Measurements from ENCODE around the gene TNFRSF8.
"Not testable (repeated sequence)": the region's sequence is repeated elsewhere in the genome, so short reads cannot be mapped to it uniquely, and the experiment has no call there.

The TNFRSF8 gene

DNA sequence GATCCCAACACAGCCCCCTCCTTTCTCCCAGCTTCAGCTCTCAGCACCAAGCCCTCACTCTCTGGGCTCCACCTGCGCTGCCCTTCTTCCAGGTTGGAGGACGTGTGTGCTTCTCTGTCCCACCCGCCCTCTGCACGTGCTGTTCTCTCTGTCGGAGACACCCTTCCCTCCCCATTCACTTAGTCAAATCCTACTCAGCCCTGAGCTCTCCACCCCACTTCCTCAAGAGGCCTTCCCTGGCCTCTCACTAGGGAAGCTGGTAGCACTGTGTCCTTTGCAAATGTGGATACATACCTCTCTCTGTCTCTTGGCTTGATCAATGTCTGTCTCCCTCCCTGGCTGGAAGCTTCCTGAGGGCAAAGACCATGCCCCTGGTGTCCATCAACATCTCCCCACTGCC is 43.0 kb downstream of the TNFRSF8 start:
- TF ChIP-seq, protein P1, sequence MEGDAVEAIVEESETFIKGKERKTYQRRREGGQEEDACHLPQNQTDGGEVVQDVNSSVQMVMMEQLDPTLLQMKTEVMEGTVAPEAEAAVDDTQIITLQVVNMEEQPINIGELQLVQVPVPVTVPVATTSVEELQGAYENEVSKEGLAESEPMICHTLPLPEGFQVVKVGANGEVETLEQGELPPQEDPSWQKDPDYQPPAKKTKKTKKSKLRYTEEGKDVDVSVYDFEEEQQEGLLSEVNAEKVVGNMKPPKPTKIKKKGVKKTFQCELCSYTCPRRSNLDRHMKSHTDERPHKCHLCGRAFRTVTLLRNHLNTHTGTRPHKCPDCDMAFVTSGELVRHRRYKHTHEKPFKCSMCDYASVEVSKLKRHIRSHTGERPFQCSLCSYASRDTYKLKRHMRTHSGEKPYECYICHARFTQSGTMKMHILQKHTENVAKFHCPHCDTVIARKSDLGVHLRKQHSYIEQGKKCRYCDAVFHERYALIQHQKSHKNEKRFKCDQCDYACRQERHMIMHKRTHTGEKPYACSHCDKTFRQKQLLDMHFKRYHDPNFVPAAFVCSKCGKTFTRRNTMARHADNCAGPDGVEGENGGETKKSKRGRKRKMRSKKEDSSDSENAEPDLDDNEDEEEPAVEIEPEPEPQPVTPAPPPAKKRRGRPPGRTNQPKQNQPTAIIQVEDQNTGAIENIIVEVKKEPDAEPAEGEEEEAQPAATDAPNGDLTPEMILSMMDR (conservative IDR thresholded peaks at IDR 0.05; ENCODE audit: low read depth): no peak
- H3K27ac ChIP-seq: no peak overlapping the region
- POLR2A ChIA-PET (ENCODE audit: low non-redundant PET): no interaction called here
- no peak for DNase-seq (ENCODE audit: low spot score)
- CTCF ChIA-PET: interaction anchor here (0.7 kb wide), 1 partner anchor 142 kb away, joined by 4 read pairs; no protein-coding TSS in a partner anchor

DNA sequence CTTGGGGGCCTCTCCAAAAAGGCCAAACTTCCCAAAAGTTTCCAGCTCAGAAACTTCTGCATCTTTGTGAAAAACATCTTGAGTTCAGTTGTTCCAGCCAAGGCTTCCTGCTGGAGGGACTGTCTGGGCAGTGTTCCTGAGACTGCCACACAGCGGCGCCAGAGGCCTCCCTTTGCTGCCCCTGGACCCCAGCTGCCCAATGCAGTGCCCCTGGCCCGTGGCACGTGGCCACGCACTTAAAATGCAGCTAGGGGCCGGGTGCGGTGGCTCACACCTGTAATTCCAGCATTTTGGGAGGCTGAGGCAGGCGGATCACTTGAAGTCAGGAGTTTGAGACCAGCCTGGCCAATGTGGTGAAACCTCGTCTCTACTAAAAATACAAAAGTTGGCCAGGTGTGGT is 43.8 kb downstream of the TNFRSF8 start:
- POLR2A ChIA-PET (ENCODE audit: low non-redundant PET); H3K27ac ChIP-seq; CTCF ChIA-PET; DNase-seq (ENCODE audit: low spot score): not testable (repeated sequence)

DNA sequence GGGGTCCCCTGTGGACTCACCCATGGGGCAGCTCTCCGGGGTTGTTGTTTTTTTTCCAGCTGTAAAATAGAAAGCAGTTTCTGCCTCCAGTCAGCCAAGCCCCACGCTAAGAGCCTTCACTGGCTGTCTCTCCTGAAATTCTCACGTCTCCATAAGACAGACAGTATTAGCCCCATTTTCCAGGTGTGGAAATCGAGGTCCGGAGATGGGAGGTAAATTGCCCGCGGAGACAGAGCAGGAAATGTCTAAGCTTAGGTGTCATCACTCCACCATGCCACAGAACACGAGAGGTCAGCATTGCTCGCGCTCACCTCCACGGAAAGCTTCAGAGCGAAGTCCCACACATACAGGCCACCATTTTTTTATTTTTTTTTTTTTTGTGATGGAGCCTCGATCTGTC is 44.6 kb downstream of the TNFRSF8 start:
- POLR2A ChIA-PET (ENCODE audit: low non-redundant PET): no interaction called here
- TF ChIP-seq, protein P1 (conservative IDR thresholded peaks at IDR 0.05; ENCODE audit: low read depth): no peak
- no peak overlapping the region for H3K27ac ChIP-seq
- DNase-seq (ENCODE audit: low spot score): no peak
- CTCF ChIA-PET: interaction anchor here (0.6 to 1.4 kb wide), 2 partner anchors 17 to 87 kb away, joined by 3 to 5 read pairs; no protein-coding TSS in a partner anchor

DNA sequence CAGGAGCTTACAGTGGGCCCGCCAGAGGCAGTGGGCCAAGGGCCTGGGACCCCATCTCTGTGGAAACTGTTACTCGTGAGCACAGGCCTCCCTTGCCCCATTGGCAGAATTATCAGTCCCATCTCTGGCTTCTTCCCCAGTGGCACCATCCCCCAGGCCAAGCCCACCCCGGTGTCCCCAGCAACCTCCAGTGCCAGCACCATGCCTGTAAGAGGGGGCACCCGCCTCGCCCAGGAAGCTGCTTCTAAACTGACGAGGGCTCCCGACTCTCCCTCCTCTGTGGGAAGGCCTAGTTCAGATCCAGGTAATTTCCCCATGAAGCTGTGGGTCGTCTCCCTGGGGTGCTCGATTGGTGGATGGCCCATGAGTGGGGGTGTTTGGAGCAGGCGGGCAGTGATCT is 46.8 kb downstream of the TNFRSF8 start:
- TF ChIP-seq, protein P1 (conservative IDR thresholded peaks at IDR 0.05; ENCODE audit: low read depth): no peak
- CTCF ChIA-PET: no interaction called here
- POLR2A ChIA-PET (ENCODE audit: low non-redundant PET): no interaction called here

DNA sequence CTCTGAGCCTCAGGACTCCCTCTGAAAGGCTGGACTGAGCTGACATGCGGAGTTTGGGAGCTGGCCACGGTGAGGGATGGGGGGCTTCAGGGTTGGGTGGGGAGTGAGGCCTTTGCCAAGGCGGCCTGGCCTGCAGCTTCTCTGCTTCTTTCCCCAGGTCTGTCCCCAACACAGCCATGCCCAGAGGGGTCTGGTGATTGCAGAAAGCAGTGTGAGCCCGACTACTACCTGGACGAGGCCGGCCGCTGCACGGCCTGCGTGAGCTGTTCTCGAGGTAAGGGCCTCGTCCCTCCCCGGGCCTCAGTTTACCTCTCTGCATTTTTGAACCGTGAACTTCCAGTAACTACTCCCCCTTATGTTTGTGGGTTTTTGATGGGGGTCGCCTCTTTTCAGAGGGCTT is 48.6 kb downstream of the TNFRSF8 start:
- DNase-seq (ENCODE audit: low spot score): no peak
- ChIA-PET POLR2A (ENCODE audit: low non-redundant PET) (interaction anchor here (0.6 kb wide), 1 partner anchor 58 kb away, joined by 3 read pairs; no protein-coding TSS in a partner anchor), CTCF (interaction anchor here (0.5 to 1.4 kb wide), 2 partner anchors 13 to 180 kb away, joined by 3 to 5 read pairs; no protein-coding TSS in a partner anchor)
- TF ChIP-seq, protein P1 (conservative IDR thresholded peaks at IDR 0.05; ENCODE audit: low read depth): no peak
- H3K27ac ChIP-seq: no peak overlapping the region

More for the DNA sequence above, 46.8 kb downstream of the TNFRSF8 start:
- DNase-seq (ENCODE audit: low spot score): no peak
- no peak overlapping the region for H3K27ac ChIP-seq

DNA sequence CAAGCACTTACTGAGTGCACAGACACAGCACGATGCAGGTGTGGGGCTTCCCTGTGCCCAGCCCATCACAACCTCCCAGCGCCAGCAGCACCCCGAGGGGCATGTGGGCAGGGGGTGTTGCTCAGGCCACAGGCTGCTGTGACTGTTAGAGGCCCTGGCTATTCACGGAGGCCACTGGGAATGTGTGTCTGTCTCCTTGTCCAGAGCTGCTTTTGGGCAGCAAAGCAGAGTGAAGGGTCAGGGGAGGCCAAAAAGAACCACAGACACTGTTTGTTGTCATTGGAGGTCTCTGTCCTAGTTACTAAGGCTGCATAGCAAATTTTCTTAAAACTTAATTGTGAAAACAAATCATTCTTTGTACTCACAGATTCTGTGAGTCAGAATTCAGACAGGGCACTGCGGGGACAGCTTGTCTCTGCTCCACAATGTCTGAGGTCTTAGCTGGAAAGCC is 49.6 kb downstream of the TNFRSF8 start:
- no peak for DNase-seq (ENCODE audit: low spot score)
- ChIA-PET POLR2A (ENCODE audit: low non-redundant PET) (no interaction called here), CTCF (interaction anchor here (0.6 kb wide), 1 partner anchor 197 kb away, joined by 5 read pairs; no protein-coding TSS in a partner anchor)
- no peak overlapping the region for H3K27ac ChIP-seq
- TF ChIP-seq, protein P1 (conservative IDR thresholded peaks at IDR 0.05; ENCODE audit: low read depth): no peak

DNA sequence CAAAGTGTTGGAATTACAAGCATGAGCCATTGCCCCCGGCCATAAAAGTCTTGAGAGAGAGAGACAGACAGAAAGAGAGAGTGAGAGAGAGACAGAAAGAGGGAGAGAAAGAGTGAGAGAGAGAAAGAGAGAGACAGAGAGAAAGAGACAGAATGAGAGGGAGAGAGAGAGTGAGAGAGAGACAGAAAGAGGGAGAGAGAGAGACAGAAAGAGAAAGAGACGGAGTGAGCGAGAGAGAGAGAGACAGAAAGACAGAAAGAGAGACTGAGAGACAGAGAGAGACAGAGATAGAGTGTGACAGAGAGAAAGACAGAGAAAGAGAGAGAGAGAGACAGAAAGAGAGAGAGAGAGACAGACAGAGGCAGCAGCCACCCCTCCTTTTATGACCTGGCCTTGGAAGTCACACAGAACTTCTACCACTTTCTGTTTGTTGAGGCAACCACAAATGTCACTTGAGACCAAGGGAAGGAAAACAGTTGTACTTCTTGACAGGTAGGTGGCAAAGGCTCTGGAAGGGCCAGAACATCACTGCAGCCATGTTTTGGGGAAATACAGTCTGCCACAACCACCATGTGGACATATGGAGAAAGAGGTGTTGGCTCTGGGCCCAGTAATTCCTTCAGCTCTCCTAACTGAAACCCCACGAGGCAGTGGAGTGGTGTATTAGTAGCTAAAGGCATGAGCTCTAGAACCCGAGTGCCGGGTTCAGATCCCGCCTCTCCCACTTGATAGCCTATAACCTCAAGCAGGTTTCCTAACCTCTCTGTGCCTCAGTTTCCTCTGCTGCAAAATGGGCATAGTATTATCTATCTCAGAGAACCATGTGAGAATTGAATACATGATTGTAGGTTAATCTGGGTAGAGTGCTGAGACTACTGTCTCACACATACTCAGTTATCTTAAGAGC is 50.6 kb downstream of the TNFRSF8 start:
- TF ChIP-seq, protein P1 (conservative IDR thresholded peaks at IDR 0.05; ENCODE audit: low read depth): no peak
- no peak for DNase-seq (ENCODE audit: low spot score)
- POLR2A ChIA-PET (ENCODE audit: low non-redundant PET): no interaction called here
- H3K27ac ChIP-seq: no peak overlapping the region
- CTCF ChIA-PET: no interaction called here

Measured in RWPE1 (cell line).